Ovary (tissue), 9 donors: Measurements from ENCODE around the gene WDR36. TPM values are rescaled to one million over a fixed set of nuclear protein-coding genes. Genes with fewer than 3 reads are reported as not detected.

Source experiments
- DNase-seq, 5 donors: peaks; one replicate each; pipeline ENCODE4 v3.0.0-alpha.2; 2019 to 2020
- H3K27ac ChIP-seq, 2 donors: fragments of 200-600 bp; one replicate each; pipeline versions ENCODE4 v1.5.1 to v1.8.0; 2019 to 2022
- H3K27me3 ChIP-seq: fragments of 200-600 bp; one replicate; pipeline ENCODE4 v1.8.0; 2022
- H3K36me3 ChIP-seq: fragments of 200-600 bp; sonication (generic); one replicate; pipeline ENCODE4 v1.5.1; 2019
- H3K4me1 ChIP-seq: one replicate; pipeline ENCODE4 v1.8.1; 2013; ENCODE audit warnings: mild to moderate bottlenecking, moderate library complexity; ENCODE audit not compliant: insufficient read depth
- H3K4me3 ChIP-seq: fragments of 200-600 bp; sonication (generic); one replicate; pipeline ENCODE4 v1.5.1; 2017
- H3K9me3 ChIP-seq, 2 donors: fragments of 200-600 bp in 1 of 2; sonication (generic) in 1 of 2; one replicate each; pipeline versions ENCODE4 v1.5.1 to v1.8.1; 2013 to 2019; ENCODE audit warnings: mild to moderate bottlenecking in 1 of 2, moderate library complexity in 1 of 2
- CTCF ChIP-seq, 3 donors: fragments of 450-650 bp in 2 of 3; fragments of 200-600 bp in 1 of 3; IDR thresholded peaks; one replicate each; pipeline versions ENCODE4 v1.5.1 to v1.8.0; 2016 to 2022; ENCODE audit warnings: antibody characterized with exemption in 3 of 3, mild to moderate bottlenecking in 1 of 3
- EP300 ChIP-seq: sonication (generic); formaldehyde crosslinking; IDR thresholded peaks from one replicate; pipeline ENCODE4 v1.6.1; 2017; ENCODE audit warnings: antibody characterized with exemption
- POLR2A ChIP-seq: fragments of 450-650 bp; IDR thresholded peaks from one replicate; pipeline ENCODE4 v1.6.1; 2017; ENCODE audit warnings: antibody characterized with exemption, mild to moderate bottlenecking, moderate library complexity
- WGBS, 3 donors: extraction: QIAGEN DNeasy Blood & Tissue Kit in 1 of 3; methylation state at CpG; one replicate each; pipeline versions ENCODE4 v1.1.5 to v1.1.7; 2013 to 2017; 5-methylcytosine and 5-hydroxymethylcytosine counted together
- intact Hi-C, 4 donors: fragments of 100-400 bp; cut with DNase I; formaldehyde crosslinking; loops; one replicate each; pipeline versions ENCODE4 v1.11.0 to v1.15.1; 2022 to 2023
- polyA plus RNA-seq, 2 donors: library from polyadenylated mRNA; stranded (reverse); fragments of 200-250 nt in 1 of 2; fragments of 350-450 nt in 1 of 2; fragmentation: Illumina TruSeq in 1 of 2; extraction: RNeasy Lipid Tissue Mini Kit (QIAGEN cat#74804) in 1 of 2; gene quantifications; one replicate each; pipeline ENCODE4 v1.2.3, GENCODE V29; 2013 to 2014
- total RNA-seq, 7 donors: library from RNA; depleted of rRNA in 2 of 7; stranded (reverse); fragments of >200 nt in 2 of 7; fragmentation: NEBNext Ultra II Directional in 3 of 7; extraction: Animal tissue kit (Norgen Biotek cat#: 25700) in 3 of 7; gene quantifications; one replicate each; pipeline versions ENCODE4 v1.1.0 to v1.2.4, GENCODE V29; 2016 to 2023
- donor health status: DM: no; HTN: no; CAD: no; lungs with moderate emphysema.
- donor health status: DM: no; HTN: no; CAD: no.
- donor health status: Bipolar disorder and iron deficiency.
- donor health status: DM: yes; HTN: yes; CAD: no.
- donor health status: DM: no; HTN: no; CAD: no.
- donor health status: DM: yes; HTN: yes; CAD: no.

WDR36 gene
- total and polyA plus RNA-seq, 9 donors: 7.0 to 36.9 (median 24.9) TPM

GRCh38 chr5:111153483-111153882, 61.3 kb downstream of the WDR36 start:
- Histone ChIP-seq H3K36me3 (no peaks in the 10 kb centered on the region), H3K4me3 (no peak overlapping the region), H3K4me1 (no peaks in the 10 kb centered on the region), H3K27ac (no peak overlapping the region), H3K9me3 (no peaks in the 10 kb centered on the region), H3K27me3 (no peaks in the 10 kb centered on the region)
- 44 to 61% (median 48%) methylated on average over 1 of the region's 1 CpG for WGBS, 3 donors
- intact Hi-C loops: no loop called here
- TF ChIP-seq POLR2A: no peak
- TF ChIP-seq CTCF (IDR thresholded peaks at IDR 0.05): no peak
- TF ChIP-seq EP300: no peak
- DNase-seq: no peak

- WGBS, 3 donors: 88 to 93% (median 91%) methylated on average over 3 of the region's 3 CpGs
- no peak for TF ChIP-seq EP300
- TF ChIP-seq POLR2A: no peak
- TF ChIP-seq CTCF (IDR thresholded peaks at IDR 0.05): no peak
- no peak overlapping the region for H3K4me3 ChIP-seq
- no peaks in the 10 kb centered on the region for H3K4me1 ChIP-seq
- no peaks in the 10 kb centered on the region for H3K36me3 ChIP-seq
- intact Hi-C loops: no loop called here
- DNase-seq: no peak
- no peak overlapping the region for H3K27ac ChIP-seq
- no peaks in the 10 kb centered on the region for H3K9me3 ChIP-seq
- H3K27me3 ChIP-seq: no peaks in the 10 kb centered on the region
These were observed 61.8 kb downstream of the WDR36 start for GRCh38 chr5:111153945-111154344.

GRCh38 chr5:111158105-111158744, 66.1 kb downstream of the WDR36 start:
- Histone ChIP-seq H3K36me3 (no peaks in the 10 kb centered on the region), H3K4me3 (no peak overlapping the region), H3K27me3 (no peaks in the 10 kb centered on the region), H3K9me3 (no peaks in the 10 kb centered on the region), H3K27ac (no peak overlapping the region), H3K4me1 (no peaks in the 10 kb centered on the region)
- DNase-seq: peak in 4 of 5 donors; percentile 30 to 77 (median 56)
- intact Hi-C loops: no loop called here
- TF ChIP-seq EP300 (no peak), CTCF (IDR thresholded peaks at IDR 0.05) (peak; percentile 63 to 91 (median 88)), POLR2A (no peak)
- 11 to 15% (median 14%) methylated on average over 9 of the region's 9 CpGs for WGBS, 3 donors

- intact Hi-C loops: loop anchor here in 1 of 4 donors (10.0 kb wide), 1 partner anchor 985 kb away; no protein-coding TSS in a partner anchor
- H3K27me3 ChIP-seq: no peaks in the 10 kb centered on the region
- H3K9me3 ChIP-seq: no peaks in the 10 kb centered on the region
- no peak for TF ChIP-seq EP300
- no peak for TF ChIP-seq POLR2A
- TF ChIP-seq CTCF (IDR thresholded peaks at IDR 0.05): no peak
- H3K4me1 ChIP-seq: no peaks in the 10 kb centered on the region
- no peak for DNase-seq
- no peak overlapping the region for H3K4me3 ChIP-seq
- 62 to 73% (median 72%) methylated on average over 7 of the region's 7 CpGs for WGBS, 3 donors
- H3K27ac ChIP-seq: no peak overlapping the region
- H3K36me3 ChIP-seq: no peaks in the 10 kb centered on the region
These were observed 67.7 kb downstream of the WDR36 start for GRCh38 chr5:111159845-111160244.
